Stimulated activated CD4-positive, alpha-beta T cell treated with anti-CD3 and anti-CD28 coated beads, Interleukin-1b, Interleukin-23, amount 100 ng/mL, for 48 hours (primary cell): Measurements from ENCODE around the gene DPAGT1.
"Not testable (repeated sequence)": the region's sequence is repeated elsewhere in the genome, so short reads cannot be mapped to it uniquely, and the experiment has no call there.

Experiments used
- DNase-seq: peaks from one replicate; pipeline ENCODE4 v3.0.0-alpha.2; 2020

The DPAGT1 gene

DNA sequence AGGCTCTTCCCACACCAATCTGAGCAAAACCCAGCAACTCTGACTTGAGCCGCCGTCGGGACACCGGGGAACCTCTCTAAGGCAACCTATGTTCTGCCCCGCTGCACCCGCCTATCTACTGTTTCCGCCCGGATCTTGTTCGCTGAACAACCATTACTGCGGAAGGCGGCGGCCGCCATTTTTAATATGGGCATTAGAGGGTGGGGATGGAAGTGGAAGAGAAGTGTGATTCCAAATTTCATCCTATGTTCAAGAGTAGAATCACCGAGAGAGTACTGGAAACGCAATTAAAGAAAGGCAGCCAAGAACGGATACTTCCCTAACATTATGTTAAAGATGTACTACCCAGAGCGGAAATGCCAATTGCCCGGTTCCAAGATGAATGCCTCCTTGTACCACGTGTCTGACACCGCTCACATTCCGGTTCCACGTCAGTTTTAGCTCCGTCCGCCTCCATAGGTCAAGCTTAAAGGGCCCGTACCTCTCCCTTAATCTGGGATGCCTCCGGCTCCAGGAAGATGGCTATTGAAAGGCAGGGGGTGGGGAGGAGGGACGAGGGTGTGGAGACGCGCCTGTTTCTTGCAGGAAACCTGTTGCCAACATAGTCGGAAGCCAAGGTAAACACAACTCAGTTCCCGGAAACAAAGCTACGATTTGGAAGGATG lies at the start of gene DPAGT1:
TSS of gene DPAGT1 (minus strand) at position 95 of the 665 bp plus-strand sequence. CDS start 198 bp downstream, outside the sequence.
- peak; percentile 88 for DNase-seq

DNA sequence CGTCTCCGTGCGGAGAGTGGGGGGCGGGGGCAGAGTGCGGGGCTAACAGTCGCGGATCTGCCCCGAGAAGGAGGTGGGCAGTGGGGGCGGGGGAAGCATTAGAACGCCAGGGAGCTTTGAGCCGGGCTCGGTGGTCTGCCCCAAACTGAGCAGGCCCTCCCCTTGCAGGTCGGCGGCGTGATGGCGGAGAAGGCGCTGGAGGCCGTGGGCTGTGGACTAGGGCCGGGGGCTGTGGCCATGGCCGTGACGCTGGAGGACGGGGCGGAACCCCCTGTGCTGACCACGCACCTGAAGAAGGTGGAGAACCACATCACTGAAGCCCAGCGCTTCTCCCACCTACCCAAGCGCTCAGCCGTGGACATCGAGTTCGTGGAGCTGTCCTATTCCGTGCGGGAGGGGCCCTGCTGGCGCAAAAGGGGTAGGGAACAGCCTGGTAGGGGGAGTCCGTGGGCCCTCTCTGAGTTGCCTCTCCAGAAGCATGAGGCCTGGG lies 48.2 kb upstream of the DPAGT1 start:
- DNase-seq = no peak

DNA sequence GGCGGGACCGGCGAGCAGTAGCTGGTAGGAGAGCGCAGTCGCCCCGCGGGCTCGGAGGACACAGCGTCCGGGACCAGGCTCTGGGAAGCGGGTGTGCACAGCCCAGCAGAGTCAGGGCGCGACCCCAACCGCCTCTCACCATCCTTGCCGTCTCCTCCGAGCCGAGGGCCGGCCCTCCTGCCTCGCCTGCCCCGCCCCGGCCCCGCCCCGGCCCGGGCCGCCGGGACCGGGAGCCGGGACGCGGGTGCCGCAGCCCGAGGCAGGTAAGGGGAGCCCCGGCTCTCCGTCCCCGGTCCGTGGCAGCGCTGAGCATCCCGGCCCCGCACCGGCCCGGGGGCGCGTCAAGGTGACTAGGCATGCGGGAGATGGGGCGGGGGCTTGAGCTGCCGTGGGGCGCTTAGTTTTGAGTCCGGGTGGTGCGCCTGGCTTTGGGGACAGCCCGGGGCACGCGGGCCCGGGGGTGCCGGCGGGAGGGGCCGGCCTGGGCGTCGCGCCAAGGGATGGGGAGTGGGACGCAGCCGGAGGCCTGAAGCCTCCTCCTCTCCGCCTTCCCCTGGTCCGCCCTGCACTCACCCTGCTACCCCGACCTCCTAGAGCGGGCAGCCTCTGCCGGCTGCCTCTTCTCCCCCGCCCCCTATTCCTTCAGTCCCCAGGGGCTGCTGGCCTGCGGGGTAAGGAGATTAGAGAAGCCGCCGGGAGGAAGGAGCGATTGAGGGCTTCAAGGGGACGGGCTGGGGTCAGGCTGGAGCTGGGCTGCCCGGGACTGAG lies 47.5 kb upstream of the DPAGT1 start, which contains the start of gene ABCG4:
TSS of gene ABCG4 (plus strand) at position 35 of the 768 bp plus-strand sequence. CDS start 914 bp downstream, outside the sequence.
- no peak for DNase-seq

DNA sequence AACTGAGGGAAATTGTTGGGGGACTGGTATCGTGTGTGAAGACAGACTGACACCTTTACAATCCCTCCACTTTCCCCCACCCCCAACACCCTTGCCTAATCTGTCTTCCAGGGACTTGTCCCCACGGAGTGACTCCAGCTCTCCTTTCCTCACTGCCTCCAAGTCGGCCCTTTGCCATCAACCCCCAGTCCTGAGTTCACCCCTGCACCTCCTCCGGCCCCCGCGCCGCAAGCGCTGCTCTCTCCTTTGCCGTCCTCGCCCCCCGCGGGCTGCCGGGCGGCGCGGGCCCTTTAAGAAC lies 47.0 kb upstream of the DPAGT1 start:
- no peak for DNase-seq

DNA sequence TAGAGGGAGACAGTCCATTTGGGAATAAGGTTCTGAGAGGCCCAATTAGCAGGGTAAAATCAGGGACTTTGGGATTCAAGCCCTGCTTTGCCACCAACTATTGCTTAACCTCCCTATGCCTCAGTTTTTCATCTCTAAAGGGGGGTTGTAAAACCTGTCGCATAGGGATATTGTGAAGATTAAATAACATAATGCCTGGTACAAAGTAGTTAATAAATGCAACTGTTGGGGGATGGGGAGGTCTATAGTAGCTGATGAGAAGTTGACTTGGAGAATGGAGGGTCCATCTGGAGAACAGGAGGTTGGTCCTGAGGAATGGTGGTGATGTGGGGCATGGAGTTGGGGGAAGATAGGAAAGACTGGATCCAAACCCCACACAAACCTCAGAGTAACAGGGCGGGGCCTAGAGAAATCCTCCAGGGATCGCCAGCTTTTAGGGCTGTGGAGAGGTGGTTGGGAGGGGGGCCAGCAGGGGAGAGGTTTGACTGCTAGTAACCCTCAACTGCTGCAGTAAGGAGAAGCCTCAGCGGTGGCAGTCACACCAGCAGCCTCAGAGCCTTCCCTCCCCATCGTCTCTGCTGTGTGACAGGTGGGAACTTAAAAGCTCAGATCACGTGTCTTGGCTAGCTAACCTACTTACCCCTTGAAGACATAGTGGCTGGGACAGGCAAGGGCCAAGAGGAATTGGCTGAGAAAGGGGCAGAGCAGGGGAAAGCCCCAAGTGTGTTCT lies 46.1 kb upstream of the DPAGT1 start:
- DNase-seq = no peak

DNA sequence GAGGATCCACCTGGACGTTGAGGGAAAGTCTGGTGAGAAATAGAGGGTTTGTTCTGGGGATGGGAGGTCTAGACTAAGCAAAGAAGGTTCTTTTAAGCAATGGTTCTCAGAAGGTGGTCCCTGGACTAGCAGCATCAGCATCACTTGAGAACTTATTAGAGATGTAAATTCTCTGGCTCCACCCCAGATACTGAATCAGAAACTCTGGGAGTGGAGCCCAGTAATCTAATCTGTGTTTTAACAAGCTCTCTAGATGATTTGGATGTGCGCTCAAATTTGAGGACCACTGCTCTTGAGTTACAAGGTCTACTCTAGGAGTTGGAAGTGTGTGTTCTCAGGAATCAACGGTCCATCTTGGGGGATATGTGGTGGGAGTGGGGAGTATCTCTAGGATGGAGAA lies 43.9 kb upstream of the DPAGT1 start:
- DNase-seq = no peak

DNA sequence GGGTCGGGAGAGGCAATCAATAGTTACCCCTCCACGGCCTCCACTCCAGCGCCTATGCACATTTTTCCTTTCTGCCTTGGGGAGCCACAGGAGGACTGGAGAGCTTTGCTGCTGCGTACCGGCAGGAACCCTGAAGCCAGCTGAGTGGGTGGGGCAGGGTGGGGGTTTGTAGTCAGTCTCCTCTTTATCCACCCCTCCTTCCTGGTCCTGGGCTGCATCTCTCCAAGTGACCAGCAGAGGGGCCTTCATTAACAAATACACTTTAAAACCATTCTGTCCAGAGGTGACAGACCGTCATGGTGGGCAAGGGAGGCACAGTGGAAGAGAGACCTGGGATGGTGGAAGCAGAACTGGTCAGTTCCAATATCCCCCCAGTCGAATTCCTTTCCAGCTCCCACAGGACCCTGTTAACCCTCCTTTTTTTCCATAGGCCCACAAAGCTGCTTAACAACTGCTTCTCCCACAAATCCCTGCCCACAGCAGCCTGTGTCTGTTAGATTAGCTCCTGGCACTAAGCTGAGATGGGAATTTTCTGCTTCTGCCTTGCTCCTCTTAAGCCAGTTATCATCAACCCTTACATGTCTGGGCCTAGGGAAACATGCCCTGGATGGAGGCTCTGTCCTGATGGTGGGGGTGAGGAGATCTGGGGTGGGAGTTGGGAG lies 43.3 kb upstream of the DPAGT1 start:
- DNase-seq = peak; percentile 32

DNA sequence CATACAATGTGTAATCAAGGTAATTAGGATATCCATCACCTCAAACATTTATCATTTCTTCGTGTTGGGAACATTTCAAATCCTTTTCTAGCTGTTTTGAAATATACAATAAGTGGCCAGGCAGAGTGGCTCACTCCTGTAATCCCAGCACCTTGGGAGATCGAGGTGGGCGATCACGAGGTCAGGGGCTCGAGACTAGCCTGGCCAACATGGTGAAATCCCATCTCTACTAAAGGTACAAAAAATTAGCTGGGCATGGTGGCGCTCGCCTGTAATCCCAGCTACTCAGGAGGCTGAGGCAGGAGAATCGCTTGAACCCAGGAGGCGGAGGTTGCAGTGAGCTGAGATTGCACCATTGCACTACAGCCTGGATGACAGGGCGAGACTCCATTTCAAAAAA lies 37.6 kb upstream of the DPAGT1 start:
- DNase-seq = not testable (repeated sequence)

DNA sequence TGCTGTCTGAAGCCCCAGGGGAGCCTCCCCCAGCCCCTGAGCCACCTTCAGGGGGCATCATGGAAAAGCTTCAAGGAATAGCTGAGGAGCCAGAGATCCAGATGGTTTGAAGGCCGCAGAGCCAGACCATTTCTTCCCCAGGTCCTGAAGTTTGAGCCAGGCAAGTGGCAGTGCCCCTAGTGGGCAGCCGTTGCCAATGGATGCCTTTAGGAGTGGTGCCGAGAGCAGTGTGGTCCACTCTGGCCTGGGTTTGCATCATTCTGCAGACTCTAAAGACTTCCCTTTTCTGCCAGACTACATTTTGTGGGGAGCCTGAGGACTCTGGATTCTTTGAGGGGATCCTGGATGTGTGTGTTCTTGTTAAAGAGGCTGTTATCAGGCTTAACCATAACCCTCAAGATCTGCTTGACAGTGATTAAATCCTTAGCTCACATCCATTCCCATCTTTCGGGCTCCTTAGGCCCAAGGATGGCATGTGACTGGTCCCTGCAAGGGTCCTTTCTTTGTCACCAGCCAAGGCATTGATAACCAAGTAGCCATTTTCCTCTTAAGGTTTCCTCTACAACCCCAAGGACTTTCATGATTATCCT lies 32.8 kb upstream of the DPAGT1 start:
- no peak for DNase-seq

DNA sequence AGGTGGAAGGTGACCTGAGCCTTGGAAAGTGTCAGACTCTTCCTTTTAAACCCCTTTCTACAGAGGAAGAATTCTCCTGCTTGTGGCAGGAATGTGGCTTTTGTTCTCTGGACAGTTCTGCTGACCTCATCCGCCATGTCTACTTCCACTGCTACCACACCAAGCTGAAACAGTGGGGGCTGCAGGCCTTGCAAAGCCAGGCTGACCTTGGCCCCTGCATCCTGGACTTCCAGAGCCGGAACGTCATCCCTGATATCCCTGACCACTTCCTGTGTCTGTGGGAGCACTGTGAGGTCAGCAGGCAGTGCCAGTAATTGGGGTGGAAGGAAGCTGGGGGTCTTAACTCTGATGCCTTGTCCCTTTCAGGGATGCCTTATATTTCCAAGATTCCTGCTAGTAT lies 29.0 kb upstream of the DPAGT1 start:
- DNase-seq = no peak

DNA sequence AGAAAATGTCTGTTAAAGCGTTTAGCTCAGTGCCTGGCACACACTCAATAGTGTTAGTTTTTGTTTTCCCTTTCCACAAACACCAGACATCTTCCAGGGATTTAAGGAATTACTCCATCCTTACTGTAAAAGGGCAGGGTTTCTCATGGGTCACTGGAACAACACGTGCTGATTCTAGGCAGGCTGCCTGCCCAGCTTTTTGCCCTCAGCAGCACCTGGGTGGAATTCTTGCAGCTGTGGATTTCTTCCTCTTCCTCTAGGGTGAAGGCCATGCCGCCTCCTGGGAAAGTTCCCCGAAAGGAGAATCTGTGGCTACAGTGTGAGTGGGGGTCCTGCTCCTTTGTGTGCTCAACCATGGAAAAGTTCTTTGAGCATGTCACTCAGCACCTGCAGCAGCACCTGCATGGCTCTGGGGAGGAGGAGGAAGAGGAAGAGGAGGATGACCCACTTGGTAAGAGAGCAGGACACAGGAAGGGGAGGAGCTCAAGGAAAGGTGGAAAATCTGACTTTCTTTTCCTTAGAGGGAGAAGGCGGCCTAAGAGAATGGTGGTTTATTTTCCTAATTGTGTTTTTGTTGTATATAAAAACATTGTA lies 25.1 kb upstream of the DPAGT1 start:
- no peak for DNase-seq

DNA sequence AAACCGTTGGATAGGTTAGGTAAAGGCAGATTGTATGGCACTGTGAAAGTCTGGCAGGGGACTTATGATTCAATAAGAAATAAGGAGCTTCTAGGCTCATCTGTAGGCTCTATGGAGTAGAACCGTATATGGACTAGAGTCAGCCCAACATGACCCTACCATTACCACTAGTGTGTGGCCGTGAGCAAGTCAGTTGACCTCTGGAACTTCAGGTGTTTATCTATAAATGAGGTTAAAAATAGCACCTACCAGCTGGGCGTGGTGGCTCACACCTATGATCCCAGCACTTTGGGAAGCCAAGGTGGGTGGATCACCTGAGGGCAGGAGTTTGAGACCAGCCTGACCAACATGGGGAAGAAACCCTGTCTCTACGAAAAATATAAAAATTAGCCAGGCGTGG lies 24.2 kb upstream of the DPAGT1 start:
- DNase-seq = no peak

DNA sequence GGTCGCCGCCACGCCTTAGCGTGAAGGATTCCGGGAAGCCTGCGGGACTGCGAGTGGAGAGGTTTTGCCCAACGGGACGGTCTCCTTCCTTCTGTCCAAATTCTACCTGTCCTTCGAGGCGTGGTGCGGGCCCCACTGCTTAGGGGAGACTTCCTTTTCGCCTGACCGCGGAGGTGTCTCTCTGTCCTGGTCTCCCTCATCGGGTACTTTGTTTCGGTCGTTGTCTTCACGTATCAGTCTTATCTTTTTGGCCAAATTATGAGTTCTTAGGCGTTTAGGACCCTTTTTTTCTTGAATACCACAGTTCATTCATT lies 20.1 kb upstream of the DPAGT1 start:
- DNase-seq = no peak

DNA sequence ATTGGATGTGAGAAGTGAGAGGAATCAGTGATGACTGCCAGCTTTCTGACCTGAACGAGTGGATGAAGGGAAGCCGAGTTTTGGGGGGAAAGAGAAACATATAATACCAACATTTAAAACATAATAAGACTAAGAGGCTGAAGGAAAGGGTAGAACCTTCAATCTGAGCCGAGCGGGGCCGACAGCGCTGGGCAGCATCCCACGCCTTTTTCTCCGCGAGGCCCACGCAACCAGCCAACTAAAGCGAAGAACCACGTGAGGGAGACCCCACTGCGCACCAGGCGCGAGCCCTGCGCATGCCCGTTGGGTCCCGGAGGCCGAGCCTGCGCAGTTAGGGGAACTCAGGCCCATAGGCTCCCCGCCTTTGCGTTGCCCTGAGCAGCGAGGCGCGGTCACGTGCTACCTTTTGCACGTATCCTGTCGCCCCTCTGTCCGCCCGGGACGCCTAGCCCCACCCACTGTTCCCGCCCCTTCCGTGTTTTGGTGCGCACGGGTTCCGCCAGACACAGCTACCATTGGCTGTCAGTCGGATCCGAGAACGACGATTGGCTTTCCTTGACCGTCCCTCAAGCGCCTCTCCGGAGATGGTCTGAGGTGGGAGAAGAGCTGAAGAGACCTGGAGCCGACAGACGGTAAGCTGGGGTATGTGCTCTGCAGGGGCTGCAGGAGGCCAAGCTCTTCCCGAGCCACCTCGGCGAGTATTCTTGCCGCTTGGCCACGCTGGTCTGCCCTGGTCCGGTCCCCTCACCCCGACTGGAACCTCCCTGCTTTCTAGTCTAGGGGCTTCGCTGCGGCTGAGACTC lies 19.6 kb upstream of the DPAGT1 start, which contains the start of gene HINFP:
TSS of gene HINFP (plus strand) at position 573 of the 803 bp plus-strand sequence. CDS start 5,365 bp downstream, outside the sequence.
- DNase-seq = peak; percentile 100

DNA sequence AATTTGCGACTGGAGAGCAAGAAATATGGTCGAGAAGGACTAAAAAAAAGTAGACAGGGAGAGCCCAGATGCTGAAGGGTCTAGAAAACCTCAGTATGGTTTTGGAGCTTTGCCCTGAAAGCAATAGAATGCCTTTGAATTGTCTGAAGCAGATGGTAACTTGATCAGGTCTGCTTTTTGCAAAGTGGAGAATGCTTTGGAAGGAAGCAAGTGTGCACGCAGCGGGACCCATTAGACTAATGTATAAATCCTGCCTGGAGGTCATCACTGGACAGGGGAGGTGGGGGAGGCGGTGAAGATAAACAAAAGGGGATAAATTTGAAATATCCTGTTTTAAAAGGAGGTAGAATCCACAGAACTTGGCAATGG lies 19.0 kb upstream of the DPAGT1 start:
- no peak for DNase-seq

DNA sequence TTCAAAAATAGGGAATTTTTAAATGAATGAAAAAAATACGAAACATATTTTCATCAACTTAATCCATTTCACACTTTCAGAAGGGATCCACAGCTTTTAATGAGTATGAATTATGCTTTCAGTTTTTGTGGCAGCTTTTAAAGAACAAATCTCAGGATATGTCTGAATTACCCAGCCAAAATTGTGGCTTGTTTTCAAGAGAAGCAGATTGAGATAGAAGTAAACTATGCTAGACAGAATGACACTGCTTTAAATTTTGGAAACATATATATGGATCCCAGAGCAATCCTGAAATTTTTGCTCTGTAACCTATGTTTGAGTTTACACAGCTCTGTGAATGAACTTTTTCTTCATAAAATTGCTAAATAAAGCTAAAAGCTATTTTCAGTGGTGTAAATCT lies 17.3 kb upstream of the DPAGT1 start:
- DNase-seq = no peak

DNA sequence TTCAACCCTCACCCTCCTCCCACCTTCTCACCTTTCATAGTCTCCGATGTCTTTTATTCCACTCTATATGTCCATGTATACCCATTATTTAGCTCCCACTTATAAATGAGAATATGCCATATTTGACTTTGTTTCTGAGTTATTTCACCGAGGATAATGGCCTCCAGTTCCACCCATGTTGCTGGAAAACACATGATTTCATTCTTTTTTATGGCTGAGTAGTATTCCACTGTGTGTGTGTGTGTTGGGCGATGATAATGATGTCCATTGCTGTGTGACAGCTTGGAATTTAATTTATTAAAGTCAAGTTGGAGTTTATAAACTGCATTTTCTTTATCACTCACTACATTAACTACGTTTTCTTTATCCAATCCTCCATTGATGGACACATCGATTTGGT lies 16.6 kb upstream of the DPAGT1 start:
- no peak for DNase-seq

DNA sequence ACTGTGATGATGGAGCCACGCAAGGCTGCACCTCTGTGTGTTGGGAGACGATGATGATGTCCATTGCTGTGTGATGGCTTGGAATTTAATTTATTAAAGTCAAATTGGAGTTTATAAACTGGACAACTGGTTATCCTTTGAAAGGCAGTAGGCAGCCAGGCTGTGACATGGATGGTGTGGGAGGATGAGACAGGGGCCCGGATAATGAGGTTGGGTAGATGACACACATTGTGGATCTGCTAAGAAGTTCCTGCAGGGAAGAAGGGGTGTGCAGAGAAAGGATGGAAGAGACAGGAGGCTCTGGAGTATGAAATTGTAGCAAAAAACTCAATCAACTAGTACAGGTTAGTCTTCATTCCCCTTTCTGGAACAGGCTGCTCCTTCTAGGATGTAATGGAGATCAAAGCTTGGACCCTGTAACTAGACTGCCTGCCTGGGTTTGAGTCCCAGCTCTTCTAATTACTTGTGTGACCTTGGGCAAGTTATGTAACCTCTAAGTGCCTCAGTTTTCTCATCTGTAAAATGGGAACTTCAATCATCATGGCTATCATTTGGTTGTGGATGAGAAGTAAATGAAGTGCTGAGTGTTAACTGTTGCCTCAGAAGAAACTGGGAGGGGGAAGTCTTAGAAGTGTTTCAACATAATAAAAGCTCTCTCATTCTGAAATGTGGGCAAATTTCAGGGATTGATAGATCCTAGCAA lies 15.5 kb upstream of the DPAGT1 start:
- DNase-seq = no peak

DNA sequence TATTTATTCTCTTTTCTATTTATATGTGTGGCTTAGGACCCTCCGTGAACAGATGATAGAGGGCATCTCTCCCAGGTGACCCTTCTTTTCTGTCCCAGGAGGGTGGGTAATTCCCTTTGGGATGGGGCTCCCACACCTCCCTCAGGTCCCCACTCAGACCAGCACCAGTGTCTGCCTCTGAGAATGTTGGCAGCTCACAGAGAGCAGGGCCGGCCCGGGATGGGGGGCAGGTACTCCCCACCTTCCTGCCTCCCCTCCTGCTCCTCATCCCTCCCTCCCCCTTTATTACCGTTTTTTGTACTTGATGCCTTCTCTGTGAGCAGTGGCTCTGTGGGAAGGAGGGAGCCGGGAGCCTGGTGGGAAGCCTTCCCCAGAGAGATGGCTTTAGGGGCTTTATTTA lies 14.9 kb upstream of the DPAGT1 start:
- DNase-seq = no peak

DNA sequence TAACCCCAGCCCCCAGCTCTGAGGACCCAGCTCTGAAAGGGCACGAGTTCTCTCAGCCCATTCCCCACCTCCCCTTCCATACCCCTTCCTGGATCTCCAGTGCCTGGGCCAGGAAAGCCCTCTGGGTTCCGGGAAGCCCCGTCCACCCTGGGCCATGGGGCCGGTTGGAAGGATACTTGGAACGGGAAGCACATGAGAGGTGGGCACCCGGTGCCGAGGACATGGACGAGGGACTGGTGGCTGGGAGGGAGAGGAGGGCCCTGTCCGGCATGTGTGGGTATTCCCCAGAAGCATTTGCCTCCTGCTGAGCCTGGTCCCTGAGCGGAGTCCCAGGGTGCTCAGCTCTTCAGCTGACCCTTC lies 14.6 kb upstream of the DPAGT1 start:
- no peak for DNase-seq
